Raji (cell line): ENCODE measurements around the gene EFHD2.

Source experiments
- POLR2A ChIP-seq: IDR thresholded peaks from 2 replicates; pipeline ENCODE4 v1.6.1; 2011; ENCODE audit warnings: low read depth, low read length, control low read depth; ENCODE audit not compliant: insufficient read depth

Gene EFHD2

DNA sequence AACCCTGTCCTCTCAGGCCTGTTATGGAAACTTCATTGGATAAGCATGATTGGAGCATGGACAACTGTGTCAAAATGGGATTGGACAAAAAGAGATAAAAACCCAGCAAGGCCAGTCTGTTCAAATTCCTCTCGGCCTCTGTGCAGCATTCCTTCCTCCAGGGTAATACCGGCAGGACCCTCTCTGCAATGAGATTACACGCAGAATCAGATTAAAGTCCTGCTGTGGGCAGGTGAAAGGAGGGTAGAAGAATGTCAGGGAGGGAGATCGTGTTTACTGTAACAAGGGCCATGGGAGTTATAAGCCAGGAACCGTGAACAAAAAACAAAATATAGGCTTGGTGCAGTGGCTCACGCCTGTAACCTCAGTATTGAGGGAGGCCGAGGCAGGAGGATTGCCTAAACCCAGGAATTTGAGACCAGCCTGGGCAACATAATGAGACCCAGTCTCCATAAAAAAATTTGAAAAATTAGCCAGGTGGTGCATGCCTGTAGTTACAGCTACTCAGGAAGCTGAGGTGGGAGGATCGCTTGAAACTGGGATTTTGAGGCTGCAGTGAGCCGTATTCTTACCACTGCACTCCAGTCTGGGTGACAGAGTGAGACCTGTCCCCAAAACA is 5.6 kb upstream of the EFHD2 start:
- TF ChIP-seq POLR2A, result no peak

DNA sequence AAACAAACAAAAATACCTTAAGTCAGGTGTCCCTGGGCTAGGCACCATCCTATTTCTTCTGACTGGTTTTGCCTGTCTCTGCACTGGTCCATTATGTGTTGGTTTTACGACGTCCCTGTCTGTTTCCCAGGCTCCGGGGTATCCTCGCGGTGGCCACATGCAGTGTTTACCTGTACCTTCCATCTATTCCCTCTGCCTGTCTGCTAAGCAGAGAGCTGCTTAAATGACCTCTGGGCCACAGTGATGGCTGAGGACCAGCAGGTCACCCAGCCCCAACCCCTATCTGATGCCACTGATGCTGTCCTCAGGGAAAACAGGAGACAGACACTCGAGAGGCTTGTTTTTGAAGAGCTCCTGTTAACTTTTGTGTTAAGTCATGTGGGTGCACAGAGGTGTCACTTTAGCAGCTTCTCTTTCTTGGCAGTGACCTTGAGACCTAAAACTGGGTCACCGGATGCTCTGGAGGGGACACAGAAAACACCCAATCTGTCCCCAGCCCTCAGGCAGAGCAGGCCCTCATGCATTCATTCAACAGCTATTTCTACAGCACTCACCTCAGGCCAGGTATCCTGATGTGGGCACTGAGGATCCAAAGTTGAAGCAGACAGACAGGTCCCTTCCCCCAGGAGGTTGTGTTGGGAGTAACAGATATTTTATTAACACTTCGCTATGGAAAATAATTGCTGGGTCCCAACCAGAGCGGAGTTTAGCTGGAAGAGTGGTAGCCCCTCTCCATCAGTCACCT is 4.4 kb upstream of the EFHD2 start:
- TF ChIP-seq POLR2A, result no peak

DNA sequence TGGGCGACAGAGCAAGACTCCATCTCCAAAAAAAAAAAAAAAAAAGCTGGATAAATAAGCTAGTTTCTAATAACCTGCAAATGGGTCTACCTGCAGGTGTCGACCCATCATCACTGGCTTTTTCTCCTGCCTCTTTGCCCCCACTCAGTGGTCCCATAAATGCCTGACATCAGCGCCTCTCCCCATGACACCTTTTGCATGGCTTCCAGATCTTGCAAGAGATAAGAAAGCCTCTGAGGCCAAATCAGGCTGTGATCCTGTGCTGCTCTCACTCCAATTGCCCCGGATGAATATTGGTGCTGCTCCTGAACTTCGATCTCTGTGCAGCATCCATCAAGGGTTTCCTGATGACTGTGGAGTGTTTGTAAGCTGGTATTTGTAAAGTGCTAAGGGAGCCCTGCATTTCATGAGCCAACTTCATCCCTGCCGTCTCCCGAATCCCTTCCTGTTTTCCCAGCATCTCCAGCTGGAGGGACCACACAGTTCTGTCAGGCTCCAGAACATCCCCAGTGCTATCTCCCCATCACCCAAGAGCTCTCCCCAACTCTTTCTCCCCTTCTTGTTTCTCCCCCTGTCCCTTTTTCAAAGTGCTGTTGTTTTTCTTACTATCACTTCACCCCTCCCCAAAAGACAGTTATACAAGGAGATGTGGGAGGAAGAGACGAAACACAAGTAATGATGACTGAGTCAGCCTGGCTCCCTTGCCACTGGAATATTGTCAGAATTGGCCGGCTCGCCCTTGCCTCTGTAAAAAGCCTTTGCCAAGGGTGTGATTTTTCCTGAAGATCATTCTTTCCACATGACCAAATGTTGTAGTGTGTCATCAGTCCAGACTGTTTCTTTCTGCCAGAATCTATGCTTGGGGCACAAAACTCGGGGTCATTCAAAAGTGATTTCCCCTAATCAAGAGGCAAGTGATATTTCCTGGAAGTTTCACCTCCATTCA is 2.8 kb upstream of the EFHD2 start:
- TF ChIP-seq POLR2A, result no peak

DNA sequence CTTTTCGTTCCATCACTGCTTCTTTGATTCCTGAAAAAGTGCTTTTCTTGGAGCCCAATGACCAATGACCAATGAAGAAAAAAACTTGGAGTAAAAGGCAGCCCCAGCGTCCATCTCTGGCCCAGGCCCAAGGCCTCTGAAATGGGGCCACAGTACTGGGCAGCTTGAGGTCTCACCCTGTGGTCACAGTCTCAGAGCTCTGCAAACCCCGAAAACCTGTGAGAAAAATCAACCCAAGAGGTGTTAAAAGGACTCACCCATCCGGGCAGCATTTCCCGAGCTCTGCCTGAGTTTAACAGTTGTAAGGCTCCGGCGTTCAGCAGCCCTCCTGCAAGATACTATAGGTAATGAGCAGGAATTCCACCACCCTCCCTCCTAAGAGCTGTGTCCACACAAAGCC is 2.1 kb upstream of the EFHD2 start:
- TF ChIP-seq POLR2A, result no peak

DNA sequence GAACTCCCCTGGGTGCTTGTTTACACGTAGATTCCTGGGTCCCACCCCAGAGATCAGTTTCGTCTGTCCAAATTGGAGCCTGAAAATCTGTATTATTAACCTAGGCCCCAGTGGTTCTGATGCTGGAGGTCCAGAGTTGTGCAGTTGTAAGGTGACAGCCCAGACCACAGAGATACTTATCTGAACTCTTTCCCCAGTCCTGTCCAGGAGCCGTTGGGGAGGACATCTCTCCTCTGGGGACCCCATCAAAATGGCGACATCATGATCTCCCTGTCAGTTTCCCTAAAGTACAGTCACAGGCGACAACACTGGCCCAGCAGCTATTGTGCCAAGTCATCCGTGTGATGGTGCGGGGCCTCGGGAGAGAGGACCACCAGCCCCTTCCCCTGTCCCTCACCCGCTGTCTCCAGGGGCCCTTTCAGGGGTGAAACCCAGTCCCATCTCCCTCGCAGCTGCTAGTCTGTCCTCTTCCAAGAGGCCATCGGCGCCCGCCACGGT is 749 bp upstream of the EFHD2 start:
- TF ChIP-seq POLR2A, result no peak

DNA sequence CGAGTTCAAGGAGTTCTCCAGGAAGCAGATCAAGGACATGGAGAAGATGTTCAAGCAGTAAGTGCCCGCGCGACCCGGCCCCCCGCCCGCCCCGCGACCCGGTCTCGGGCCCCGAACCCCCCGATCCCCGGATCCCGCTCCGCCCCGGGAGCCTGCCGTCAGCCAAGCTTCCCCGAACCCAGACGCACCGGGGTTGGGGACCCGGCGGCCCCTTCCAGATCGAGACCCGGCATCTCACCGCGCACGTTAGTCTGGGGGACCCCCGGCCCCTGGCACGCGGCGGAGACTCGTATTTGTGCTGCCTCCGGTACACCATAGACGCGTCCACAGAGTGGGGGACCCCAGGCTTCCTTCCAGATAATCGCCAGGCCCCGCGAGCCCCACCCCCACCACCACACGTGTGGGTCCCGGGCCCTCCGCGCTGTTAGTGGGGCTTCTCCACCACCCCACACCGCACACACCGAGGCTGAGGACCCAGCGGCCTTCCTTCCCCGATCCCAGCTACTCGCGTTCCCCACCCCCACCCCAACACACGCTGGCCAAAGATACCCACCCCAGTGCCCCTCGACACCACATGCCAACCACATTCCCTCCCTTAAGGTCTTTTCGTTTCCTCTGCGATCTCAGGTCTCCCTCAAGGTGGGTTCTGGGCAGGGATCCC is 665 bp downstream of the EFHD2 start:
- no peak for TF ChIP-seq POLR2A

DNA sequence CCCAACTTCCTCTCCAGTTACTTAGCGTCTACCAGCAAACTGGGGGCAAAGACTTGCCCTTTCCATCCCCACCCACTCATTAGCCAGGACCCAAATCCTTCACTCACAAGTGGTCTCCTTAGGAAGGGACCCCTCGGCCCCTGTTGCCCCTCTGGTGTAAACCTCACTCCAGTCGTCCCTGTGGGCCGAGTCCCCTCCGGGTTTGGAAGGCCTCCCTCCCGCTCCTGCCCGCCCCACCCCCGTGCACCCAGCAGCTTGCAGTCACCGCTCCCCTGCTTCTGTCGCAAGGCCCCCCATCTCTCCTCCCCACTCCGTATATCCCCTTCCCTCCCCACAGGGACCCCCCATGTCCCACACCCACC is 1.2 kb downstream of the EFHD2 start:
- TF ChIP-seq POLR2A, result no peak

DNA sequence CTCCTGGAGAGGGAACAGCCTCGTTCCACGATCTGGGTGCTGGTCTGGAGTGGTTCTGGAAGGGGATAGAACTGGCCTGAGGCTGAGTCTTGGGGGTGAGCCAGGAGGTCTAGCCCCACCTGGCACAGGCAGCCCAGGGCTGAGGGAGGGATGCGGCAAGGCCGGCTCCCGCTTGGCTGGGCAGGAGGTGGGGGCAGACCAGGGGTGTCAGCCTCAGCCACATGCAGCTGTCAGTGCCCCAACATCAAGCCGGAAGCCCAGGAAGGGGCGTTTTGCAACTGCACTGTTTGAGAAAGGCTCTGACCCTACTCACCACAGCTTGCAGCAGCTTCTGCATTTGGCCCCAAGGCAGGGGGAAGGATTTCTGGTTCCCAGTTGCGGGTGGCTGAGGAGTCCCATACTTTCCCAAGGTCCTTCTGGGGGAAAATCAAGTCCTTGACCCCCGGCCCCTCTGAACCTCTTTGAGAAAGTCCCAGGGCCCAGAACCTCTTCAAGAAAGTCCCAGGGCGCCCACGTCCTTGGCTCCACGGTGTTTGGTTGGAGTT is 2.0 kb downstream of the EFHD2 start:
- TF ChIP-seq POLR2A, result 0 out of 2 replicates have a peak, but pooled peaks have one; percentile 44

DNA sequence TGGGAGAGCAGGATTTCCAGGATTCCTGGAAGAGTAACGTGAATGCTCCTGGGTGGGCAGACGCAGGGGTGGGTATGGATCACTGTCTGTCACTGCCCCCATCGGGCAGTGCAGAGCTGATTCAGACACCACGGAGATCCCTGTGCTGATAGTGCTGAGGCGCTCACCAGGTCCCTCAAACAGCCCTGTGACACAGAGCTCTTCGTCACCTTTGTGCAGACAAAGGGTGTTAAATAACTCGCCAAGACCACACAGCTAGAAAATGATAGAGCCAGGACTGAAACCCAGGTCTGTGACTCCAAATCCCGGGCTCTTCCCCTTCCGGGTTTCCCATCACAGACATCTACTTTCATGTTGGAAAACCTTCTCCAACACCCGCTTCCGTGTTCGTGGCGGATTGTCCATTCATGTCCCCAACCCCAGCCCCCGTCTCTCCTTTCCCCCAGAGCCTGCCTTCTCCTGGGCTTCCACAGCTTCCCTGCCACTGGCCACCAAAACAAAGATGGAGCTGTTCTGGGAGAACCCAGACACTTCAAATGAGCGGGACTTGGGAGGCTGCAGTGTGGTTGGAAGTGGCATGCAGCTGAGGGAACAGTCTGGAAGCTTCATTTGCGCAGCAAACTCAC is 2.6 kb downstream of the EFHD2 start:
- TF ChIP-seq POLR2A, result no peak

DNA sequence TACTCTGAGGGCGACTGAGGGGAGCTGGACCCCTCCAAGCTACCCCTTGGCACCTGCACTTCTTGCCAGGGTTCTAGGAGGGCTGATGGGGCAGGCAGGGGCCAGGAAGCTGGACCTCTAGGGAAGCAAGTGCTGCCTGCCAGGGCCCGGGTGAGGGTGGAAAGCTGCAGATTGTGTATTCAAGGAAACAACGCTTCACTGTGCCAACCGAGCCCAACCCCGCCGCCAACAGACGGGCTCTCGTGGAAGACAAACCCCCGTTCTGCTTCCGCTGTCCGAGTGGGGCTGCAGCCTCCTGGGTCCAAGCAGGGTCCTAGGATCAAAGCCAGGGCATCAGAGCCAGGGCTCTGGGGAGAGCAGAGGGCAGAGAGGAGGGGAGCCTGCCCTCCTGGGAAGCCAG is 3.2 kb downstream of the EFHD2 start:
- no peak for TF ChIP-seq POLR2A

DNA sequence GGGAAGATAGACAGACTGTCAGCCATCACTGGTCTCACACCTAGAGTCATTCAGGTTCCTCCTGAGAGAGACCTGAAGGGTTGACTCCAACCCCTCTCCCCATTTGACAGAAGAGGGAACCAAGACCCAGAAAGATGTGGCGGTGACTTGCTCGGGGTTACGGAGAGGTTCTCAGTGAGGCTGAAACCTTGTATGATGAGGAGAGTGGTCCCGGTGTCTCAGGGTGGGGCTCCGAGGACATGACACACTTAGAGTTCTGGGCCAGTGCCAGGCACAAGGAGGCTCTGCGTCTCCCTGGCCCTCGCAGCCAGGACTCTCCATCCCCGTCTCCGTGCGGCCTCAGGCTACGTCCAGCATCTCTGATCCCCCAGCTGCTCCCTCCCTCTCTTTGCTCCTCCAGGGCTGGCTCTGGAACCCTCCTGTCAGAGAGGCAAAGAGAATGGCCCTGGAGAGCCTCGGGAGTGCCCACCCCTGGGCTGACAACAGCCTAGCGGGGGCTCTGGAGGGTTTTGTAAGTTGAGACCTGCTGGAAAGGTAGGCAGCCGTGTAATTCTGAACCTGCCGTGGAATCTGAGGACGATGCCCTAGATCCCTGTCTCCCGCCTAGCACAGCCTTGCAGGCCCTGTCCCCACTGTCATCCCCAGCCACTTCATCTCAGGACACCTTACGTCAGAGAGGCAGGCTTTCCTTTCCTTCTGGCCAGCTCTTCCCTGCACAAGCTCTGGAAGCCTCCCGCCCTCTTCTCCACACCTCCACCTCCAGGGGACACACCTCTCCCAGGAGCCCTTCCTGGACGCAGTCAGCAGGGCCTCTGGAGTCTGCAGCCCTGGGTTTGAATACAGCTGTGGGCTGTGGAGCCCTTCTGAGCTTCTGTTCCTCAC is 4.1 kb downstream of the EFHD2 start:
- TF ChIP-seq POLR2A, result no peak

DNA sequence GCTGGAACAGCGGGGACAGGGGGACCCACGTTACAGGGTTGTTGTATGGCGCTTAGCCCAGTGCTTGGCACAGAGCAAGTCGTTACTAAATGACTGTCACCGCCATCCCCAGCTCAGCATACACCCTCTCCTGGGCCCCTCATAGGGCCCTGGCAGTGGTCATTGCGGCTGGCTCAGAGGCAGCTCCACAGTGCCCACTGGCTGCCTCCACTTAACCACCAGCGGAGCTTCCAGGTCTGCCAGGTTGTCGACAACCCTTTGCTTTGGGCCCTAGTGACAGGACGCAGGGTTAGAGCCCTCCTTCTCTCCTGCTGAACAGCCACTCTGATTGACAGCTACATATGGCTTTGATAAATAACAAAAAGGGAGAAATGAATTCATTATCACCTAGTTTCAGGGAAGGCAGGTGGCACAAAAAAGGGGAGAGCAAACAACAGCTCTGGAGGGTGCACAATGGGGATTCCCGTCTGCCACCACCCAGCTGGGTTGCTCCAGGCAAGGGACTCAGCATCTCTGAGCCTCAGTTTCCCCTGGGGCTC is 4.8 kb downstream of the EFHD2 start:
- TF ChIP-seq POLR2A, result no peak
